ENCODE measurements around the gene NECAB2. TPM values are rescaled to one million over a fixed set of nuclear protein-coding genes. Genes with fewer than 3 reads are reported as not detected.

The NECAB2 gene
- polyA plus RNA-seq, 1 donor from 2014 or later: 12.5 TPM

DNA sequence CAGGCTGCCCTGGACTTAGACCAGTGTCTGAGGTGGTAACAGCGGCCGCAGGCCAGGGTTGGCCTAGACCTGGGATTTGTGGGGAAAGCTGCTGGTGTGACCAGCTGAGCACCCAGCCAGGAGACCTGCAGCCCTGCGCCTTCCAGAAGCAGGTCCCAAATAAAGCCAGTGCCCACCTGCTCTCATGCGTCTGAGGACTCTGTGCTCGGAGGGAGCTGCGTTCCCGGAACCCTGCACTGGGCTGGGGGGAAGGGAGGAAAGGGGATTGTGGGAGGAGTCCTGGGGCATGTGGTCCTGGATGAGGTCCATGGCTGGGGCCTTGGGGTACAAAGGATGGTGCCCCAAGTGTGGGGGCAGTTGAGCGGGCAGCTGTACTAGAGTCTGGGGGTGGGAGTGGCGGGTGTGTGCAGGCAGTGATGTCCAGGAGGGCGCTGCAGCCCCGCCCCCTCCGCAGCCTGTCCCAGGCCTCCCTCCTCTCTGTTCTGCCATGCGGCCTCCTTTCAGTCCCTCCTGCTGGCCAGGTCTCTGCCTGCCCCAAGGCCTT lies 1.8 kb upstream of the NECAB2 start:
- Histone ChIP-seq H3K9ac (ENCODE audit: low read length) (no peak overlapping the region), H4K20me1 (ENCODE audit: insufficient read depth) (no peaks in the 10 kb centered on the region), H3K27me3 (ENCODE audit: insufficient read depth, low read depth, low read length) (peaks cover 7% of the 10 kb centered on the region), H3K27ac (ENCODE audit: low read length) (no peak overlapping the region), H3K9me3 (ENCODE audit: low read length) (no peaks in the 10 kb centered on the region), H3K79me2 (replicated peaks; ENCODE audit: insufficient read depth, low read length) (no peaks in the 10 kb centered on the region), H2AFZ (ENCODE audit: low read depth, low read length) (no peak overlapping the region), H3K4me3 (ENCODE audit: low read length) (no peak overlapping the region), H3K9me2 (ENCODE audit: insufficient read depth, low read length) (no peaks in the 10 kb centered on the region), H3K36me3 (ENCODE audit: insufficient read depth, low read length) (no peaks in the 10 kb centered on the region), H3F3A (ENCODE audit: insufficient read depth, low read length, poor library complexity, severe bottlenecking) (no peaks in the 10 kb centered on the region), H3K4me2 (ENCODE audit: low read length) (no peak overlapping the region)
- TF ChIP-seq MXI1 (conservative IDR thresholded peaks at IDR 0.05; ENCODE audit: poor library complexity, severe bottlenecking): no peak
- no peak for TF ChIP-seq TAF1 (IDR thresholded peaks at IDR 0.05; ENCODE audit: low read depth)
- TF ChIP-seq SMC3 (conservative IDR thresholded peaks at IDR 0.05; ENCODE audit: poor library complexity): no peak
- no peak for TF ChIP-seq POLR2AphosphoS5 (IDR thresholded peaks at IDR 0.05)
- TF ChIP-seq EP300 (conservative IDR thresholded peaks at IDR 0.05; ENCODE audit: poor library complexity, severe bottlenecking): no peak
- TF ChIP-seq, protein P1, sequence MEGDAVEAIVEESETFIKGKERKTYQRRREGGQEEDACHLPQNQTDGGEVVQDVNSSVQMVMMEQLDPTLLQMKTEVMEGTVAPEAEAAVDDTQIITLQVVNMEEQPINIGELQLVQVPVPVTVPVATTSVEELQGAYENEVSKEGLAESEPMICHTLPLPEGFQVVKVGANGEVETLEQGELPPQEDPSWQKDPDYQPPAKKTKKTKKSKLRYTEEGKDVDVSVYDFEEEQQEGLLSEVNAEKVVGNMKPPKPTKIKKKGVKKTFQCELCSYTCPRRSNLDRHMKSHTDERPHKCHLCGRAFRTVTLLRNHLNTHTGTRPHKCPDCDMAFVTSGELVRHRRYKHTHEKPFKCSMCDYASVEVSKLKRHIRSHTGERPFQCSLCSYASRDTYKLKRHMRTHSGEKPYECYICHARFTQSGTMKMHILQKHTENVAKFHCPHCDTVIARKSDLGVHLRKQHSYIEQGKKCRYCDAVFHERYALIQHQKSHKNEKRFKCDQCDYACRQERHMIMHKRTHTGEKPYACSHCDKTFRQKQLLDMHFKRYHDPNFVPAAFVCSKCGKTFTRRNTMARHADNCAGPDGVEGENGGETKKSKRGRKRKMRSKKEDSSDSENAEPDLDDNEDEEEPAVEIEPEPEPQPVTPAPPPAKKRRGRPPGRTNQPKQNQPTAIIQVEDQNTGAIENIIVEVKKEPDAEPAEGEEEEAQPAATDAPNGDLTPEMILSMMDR (IDR thresholded peaks at IDR 0.05; ENCODE audit: poor library complexity, severe bottlenecking): no peak
- TF ChIP-seq, protein P2, sequence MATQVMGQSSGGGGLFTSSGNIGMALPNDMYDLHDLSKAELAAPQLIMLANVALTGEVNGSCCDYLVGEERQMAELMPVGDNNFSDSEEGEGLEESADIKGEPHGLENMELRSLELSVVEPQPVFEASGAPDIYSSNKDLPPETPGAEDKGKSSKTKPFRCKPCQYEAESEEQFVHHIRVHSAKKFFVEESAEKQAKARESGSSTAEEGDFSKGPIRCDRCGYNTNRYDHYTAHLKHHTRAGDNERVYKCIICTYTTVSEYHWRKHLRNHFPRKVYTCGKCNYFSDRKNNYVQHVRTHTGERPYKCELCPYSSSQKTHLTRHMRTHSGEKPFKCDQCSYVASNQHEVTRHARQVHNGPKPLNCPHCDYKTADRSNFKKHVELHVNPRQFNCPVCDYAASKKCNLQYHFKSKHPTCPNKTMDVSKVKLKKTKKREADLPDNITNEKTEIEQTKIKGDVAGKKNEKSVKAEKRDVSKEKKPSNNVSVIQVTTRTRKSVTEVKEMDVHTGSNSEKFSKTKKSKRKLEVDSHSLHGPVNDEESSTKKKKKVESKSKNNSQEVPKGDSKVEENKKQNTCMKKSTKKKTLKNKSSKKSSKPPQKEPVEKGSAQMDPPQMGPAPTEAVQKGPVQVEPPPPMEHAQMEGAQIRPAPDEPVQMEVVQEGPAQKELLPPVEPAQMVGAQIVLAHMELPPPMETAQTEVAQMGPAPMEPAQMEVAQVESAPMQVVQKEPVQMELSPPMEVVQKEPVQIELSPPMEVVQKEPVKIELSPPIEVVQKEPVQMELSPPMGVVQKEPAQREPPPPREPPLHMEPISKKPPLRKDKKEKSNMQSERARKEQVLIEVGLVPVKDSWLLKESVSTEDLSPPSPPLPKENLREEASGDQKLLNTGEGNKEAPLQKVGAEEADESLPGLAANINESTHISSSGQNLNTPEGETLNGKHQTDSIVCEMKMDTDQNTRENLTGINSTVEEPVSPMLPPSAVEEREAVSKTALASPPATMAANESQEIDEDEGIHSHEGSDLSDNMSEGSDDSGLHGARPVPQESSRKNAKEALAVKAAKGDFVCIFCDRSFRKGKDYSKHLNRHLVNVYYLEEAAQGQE (IDR thresholded peaks at IDR 0.05; ENCODE audit: borderline replicate concordance): no peak
- TF ChIP-seq EZH2 (IDR thresholded peaks at IDR 0.05; ENCODE audit: borderline replicate concordance, insufficient read depth, low read length, poor library complexity, severe bottlenecking): no peak
- TF ChIP-seq RAD21 (conservative IDR thresholded peaks at IDR 0.05): no peak

DNA sequence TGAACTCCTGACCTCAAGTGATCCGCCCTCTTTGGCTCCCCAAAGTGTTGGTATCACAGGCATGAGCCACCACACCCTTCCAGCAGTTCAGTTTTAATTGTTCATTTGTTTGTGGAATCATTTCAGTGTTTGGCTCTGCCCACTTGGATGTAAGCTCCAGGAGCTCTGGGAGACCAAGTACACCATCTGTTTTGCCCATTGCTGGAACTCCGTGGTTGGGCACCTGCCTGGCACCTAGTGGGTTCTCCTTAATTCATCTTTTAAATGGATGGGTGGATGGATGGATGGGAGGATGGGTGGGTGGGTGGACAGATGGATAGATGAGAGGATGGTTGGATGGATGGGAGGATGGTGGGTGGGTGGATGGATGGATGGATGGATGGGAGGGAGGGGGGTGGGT lies 953 bp upstream of the NECAB2 start:
- no peaks in the 10 kb centered on the region for H3K9me2 ChIP-seq (ENCODE audit: insufficient read depth, low read length)
- peaks cover 7% of the 10 kb centered on the region for H3K27me3 ChIP-seq (ENCODE audit: insufficient read depth, low read depth, low read length)
- no peaks in the 10 kb centered on the region for H3K36me3 ChIP-seq (ENCODE audit: insufficient read depth, low read length)
- no peak overlapping the region for H3K9ac ChIP-seq (ENCODE audit: low read length)
- no peaks in the 10 kb centered on the region for H3K79me2 ChIP-seq (replicated peaks; ENCODE audit: insufficient read depth, low read length)
- H2AFZ ChIP-seq (ENCODE audit: low read depth, low read length): no peak overlapping the region
- H3K4me3 ChIP-seq (ENCODE audit: low read length): no peak overlapping the region
- no peak overlapping the region for H3K27ac ChIP-seq (ENCODE audit: low read length)
- H3K9me3 ChIP-seq (ENCODE audit: low read length): no peaks in the 10 kb centered on the region
- no peaks in the 10 kb centered on the region for H4K20me1 ChIP-seq (ENCODE audit: insufficient read depth)
- TF ChIP-seq RAD21 (conservative IDR thresholded peaks at IDR 0.05) (no peak), TAF1 (IDR thresholded peaks at IDR 0.05; ENCODE audit: low read depth) (no peak), EP300 (conservative IDR thresholded peaks at IDR 0.05; ENCODE audit: poor library complexity, severe bottlenecking) (no peak), POLR2AphosphoS5 (IDR thresholded peaks at IDR 0.05) (no peak), EZH2 (IDR thresholded peaks at IDR 0.05; ENCODE audit: borderline replicate concordance, insufficient read depth, low read length, poor library complexity, severe bottlenecking) (no peak), MXI1 (conservative IDR thresholded peaks at IDR 0.05; ENCODE audit: poor library complexity, severe bottlenecking) (no peak), SMC3 (conservative IDR thresholded peaks at IDR 0.05; ENCODE audit: poor library complexity) (no peak)
- TF ChIP-seq, protein P2 (IDR thresholded peaks at IDR 0.05; ENCODE audit: borderline replicate concordance): no peak
- TF ChIP-seq, protein P1 (IDR thresholded peaks at IDR 0.05; ENCODE audit: poor library complexity, severe bottlenecking): no peak
- H3F3A ChIP-seq (ENCODE audit: insufficient read depth, low read length, poor library complexity, severe bottlenecking): no peaks in the 10 kb centered on the region
- H3K4me2 ChIP-seq (ENCODE audit: low read length): no peak overlapping the region

Measured in neural cell (in vitro differentiated cells).